ENCODE data around the gene CFAP20. TPM values are rescaled to one million over a fixed set of nuclear protein-coding genes. Genes with fewer than 3 reads are reported as not detected.

The CFAP20 gene
- total RNA-seq, 4 donors from 2014 or later: 14.8 to 48.3 (median 25.7) TPM

DNA sequence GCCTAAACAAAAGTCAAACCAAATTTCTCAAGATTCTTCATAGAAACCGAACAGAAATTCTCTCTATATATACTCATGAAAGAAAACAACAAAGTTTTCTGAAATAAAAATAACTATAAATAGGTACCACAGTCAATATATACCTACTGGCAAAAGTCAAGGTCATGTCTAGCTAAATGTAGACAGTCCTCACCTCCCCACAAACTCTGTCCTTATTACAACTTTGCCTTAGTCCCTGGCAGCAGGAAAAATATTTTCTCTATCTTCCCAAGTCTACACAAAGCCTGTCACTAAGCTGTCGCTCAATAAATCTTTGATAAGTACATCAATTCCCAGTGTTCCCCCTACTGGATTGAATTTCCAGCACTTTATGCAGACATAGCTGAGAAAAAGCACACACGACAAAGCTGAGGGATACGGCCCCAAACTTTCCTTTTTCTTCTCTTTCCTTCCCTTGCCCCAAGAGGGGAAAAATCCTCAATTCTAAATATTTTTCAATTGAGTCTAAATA, 2.7 kb downstream of the CFAP20 start:
- 31 to 38% methylated on average over 4 of the region's 4 CpGs for WGBS, 2 donors (ENCODE audit: low coverage in 1 of 2)
- Histone ChIP-seq H3K9me3 (peaks cover 0 to 5% (median 0%) of the 10 kb centered on the region in 3 donors), H3K36me3 (no peaks in the 10 kb centered on the region), H3K4me1 (peaks cover 2 to 68% (median 14%) of the 10 kb centered on the region in 3 donors), H3K27me3 (no peaks in the 10 kb centered on the region), H3K27ac (peak overlapping the region; percentile 71 to 91 (median 90)), H3K4me3 (peak overlapping the region in 1 of 2 donors; percentile 87)
- ATAC-seq: no peak
- TF ChIP-seq POLR2A (IDR thresholded peaks at IDR 0.05) (no peak), EP300 (IDR thresholded peaks at IDR 0.05) (no peak), POLR2AphosphoS5 (IDR thresholded peaks at IDR 0.05) (no peak)
- TF ChIP-seq, protein P1, sequence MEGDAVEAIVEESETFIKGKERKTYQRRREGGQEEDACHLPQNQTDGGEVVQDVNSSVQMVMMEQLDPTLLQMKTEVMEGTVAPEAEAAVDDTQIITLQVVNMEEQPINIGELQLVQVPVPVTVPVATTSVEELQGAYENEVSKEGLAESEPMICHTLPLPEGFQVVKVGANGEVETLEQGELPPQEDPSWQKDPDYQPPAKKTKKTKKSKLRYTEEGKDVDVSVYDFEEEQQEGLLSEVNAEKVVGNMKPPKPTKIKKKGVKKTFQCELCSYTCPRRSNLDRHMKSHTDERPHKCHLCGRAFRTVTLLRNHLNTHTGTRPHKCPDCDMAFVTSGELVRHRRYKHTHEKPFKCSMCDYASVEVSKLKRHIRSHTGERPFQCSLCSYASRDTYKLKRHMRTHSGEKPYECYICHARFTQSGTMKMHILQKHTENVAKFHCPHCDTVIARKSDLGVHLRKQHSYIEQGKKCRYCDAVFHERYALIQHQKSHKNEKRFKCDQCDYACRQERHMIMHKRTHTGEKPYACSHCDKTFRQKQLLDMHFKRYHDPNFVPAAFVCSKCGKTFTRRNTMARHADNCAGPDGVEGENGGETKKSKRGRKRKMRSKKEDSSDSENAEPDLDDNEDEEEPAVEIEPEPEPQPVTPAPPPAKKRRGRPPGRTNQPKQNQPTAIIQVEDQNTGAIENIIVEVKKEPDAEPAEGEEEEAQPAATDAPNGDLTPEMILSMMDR (IDR thresholded peaks at IDR 0.05): no peak

GRCh38 chr16:58125781-58126335, 3.3 kb downstream of the CFAP20 start:
- TF ChIP-seq EP300 (IDR thresholded peaks at IDR 0.05): no peak
- TF ChIP-seq POLR2AphosphoS5 (IDR thresholded peaks at IDR 0.05): no peak
- TF ChIP-seq, protein P1 (IDR thresholded peaks at IDR 0.05): no peak
- TF ChIP-seq POLR2A (IDR thresholded peaks at IDR 0.05): no peak
- H3K4me1 ChIP-seq: peaks cover 3 to 75% (median 21%) of the 10 kb centered on the region in 3 donors

GRCh38 chr16:58125041-58125440, 4.1 kb downstream of the CFAP20 start:
- peak overlapping the region in 2 of 4 donors; percentile 91 for H3K27ac ChIP-seq

More at GRCh38 chr16:58125781-58126335, 3.3 kb downstream of the CFAP20 start:
- ATAC-seq: no peak
- Histone ChIP-seq H3K9me3 (peaks cover 0 to 5% (median 0%) of the 10 kb centered on the region in 3 donors), H3K27me3 (no peaks in the 10 kb centered on the region), H3K4me3 (no peak overlapping the region), H3K27ac (peak overlapping the region in 3 of 4 donors; percentile 90 to 91 (median 91)), H3K36me3 (no peaks in the 10 kb centered on the region)
- 46 to 64% methylated on average over 8 of the region's 10 CpGs for WGBS, 2 donors (ENCODE audit: low coverage in 1 of 2)

DNA sequence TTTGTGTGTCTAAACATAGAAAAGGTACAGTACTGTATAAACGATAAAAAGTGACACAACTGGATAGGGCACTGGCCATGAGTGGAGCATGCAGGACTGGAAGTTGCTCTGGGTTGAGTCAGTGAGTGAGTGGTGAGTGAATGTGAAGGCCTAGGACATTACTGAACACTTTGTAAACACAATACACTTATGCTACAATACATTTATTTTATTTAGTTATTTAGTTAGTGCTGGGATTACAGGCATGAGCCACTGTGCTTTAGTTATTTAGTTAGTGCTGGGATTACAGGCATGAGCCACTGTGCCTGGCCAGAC, 4.6 kb downstream of the CFAP20 start:
- Histone ChIP-seq H3K4me3 (no peak overlapping the region), H3K4me1 (peaks cover 7 to 88% (median 29%) of the 10 kb centered on the region in 3 donors), H3K9me3 (no peaks in the 10 kb centered on the region), H3K27ac (peak overlapping the region in 3 of 4 donors; percentile 29 to 91 (median 45)), H3K36me3 (no peaks in the 10 kb centered on the region), H3K27me3 (no peaks in the 10 kb centered on the region)
- TF ChIP-seq POLR2AphosphoS5 (IDR thresholded peaks at IDR 0.05): no peak
- TF ChIP-seq, protein P1 (IDR thresholded peaks at IDR 0.05): no peak
- TF ChIP-seq POLR2A (IDR thresholded peaks at IDR 0.05): no peak
- no peak for TF ChIP-seq EP300 (IDR thresholded peaks at IDR 0.05)
- ATAC-seq: no peak
- 15 to 29% methylated on average over 1 of the region's 1 CpG for WGBS, 2 donors (ENCODE audit: low coverage in 1 of 2)

More at GRCh38 chr16:58125041-58125440, 4.1 kb downstream of the CFAP20 start:
- TF ChIP-seq POLR2A (IDR thresholded peaks at IDR 0.05) (no peak), POLR2AphosphoS5 (IDR thresholded peaks at IDR 0.05) (no peak), EP300 (IDR thresholded peaks at IDR 0.05) (no peak)
- TF ChIP-seq, protein P1 (IDR thresholded peaks at IDR 0.05): no peak
- 60 to 81% methylated on average over 4 of the region's 4 CpGs for WGBS, 2 donors (ENCODE audit: low coverage in 1 of 2)
- Histone ChIP-seq H3K27me3 (no peaks in the 10 kb centered on the region), H3K4me3 (no peak overlapping the region), H3K36me3 (no peaks in the 10 kb centered on the region), H3K9me3 (peaks cover 0 to 3% (median 0%) of the 10 kb centered on the region in 3 donors), H3K4me1 (peaks cover 7 to 83% (median 29%) of the 10 kb centered on the region in 3 donors)
- ATAC-seq: no peak
